Endothelial cell of umbilical vein (primary cell): ENCODE data around the gene MEOX1. TPM values are rescaled to one million over a fixed set of nuclear protein-coding genes. Genes with fewer than 3 reads are reported as not detected.

Source experiments
- BruUV-seq: library from RNA; stranded (reverse); fragments of 400-500 nt; replicated peaks from 2 replicates; lab custom pipeline; 2021; lab: Mats Ljungman, UMichigan
- CTCF ChIA-PET: fragments of 300-600, 350-600 bp; sonication (Branson Sonifier 250); formaldehyde crosslinking; loops from one replicate; lab custom pipeline; 2021; ENCODE audit warnings: antibody characterized with exemption, inconsistent platforms; lab: Charles Lee
- POLR2A ChIA-PET: fragments of 300-600, 350-600 bp; sonication (Branson Sonifier 250); formaldehyde crosslinking; loops from one replicate; lab custom pipeline; 2021; ENCODE audit warnings: antibody characterized with exemption, inconsistent platforms; lab: Charles Lee
- DNase-seq: peaks from one replicate; pipeline ENCODE4 v3.0.0-alpha.2; 2011; ENCODE audit warnings: low read depth, low spot score
- FAIRE-seq: peaks from 2 replicates; lab custom pipeline; 2011; peaks lifted over from hg19 to GRCh38; lab: Jason Lieb, UNC
- H2AFZ ChIP-seq: 2 replicates; pipeline ENCODE4 v1.6.0; 2012; ENCODE audit warnings: low read depth, low read length, control low read depth, inconsistent platforms
- H3K27ac ChIP-seq: 2 replicates; pipeline ENCODE4 v1.5.1; 2011; ENCODE audit warnings: low read depth, mild to moderate bottlenecking, control low read depth, low read length, moderate library complexity; ENCODE audit not compliant: insufficient read depth
- H3K27me3 ChIP-seq, 2 experiments: 2 replicates each; pipeline versions ENCODE4 v1.6.0 to v1.6.1; 2011; ENCODE audit warnings: low read length in 2 of 2, mixed read lengths in 1 of 2; ENCODE audit not compliant: control insufficient read depth in 2 of 2, insufficient read depth in 2 of 2
- H3K36me3 ChIP-seq, 2 experiments: 2 replicates in 1 of 2; 3 replicates in 1 of 2; pipeline ENCODE4 v1.5.1; 2011; ENCODE audit warnings: low read length in 2 of 2, mild to moderate bottlenecking in 1 of 2, moderate library complexity in 1 of 2; ENCODE audit not compliant: control insufficient read depth in 2 of 2, insufficient read depth in 2 of 2; ENCODE audit errors: extremely low read depth in 1 of 2
- H3K4me1 ChIP-seq: 3 replicates; pipeline ENCODE4 v1.5.1; 2011; ENCODE audit warnings: mild to moderate bottlenecking, low read length; ENCODE audit not compliant: control insufficient read depth, insufficient read depth; ENCODE audit errors: extremely low read depth
- H3K4me2 ChIP-seq: 2 replicates; pipeline ENCODE4 v1.6.1; 2011; ENCODE audit warnings: low read length, control low read depth, mixed read lengths; ENCODE audit not compliant: insufficient read depth
- H3K4me3 ChIP-seq, 3 experiments: fragments of 200-600 bp in 1 of 3; sonication (generic), shearing (Covaris generic) in 1 of 3; replicated peaks in 1 of 3; 2 replicates each; pipeline ENCODE4 v1.5.1; 2011 to 2016; ENCODE audit warnings: control low read depth in 3 of 3, low read length in 3 of 3, mild to moderate bottlenecking in 2 of 3, inconsistent platforms in 1 of 3, low read depth in 1 of 3, moderate library complexity in 1 of 3; ENCODE audit not compliant: insufficient read depth in 1 of 3
- H3K79me2 ChIP-seq: 2 replicates; pipeline ENCODE4 v1.6.0; 2012; ENCODE audit warnings: low read length, inconsistent platforms; ENCODE audit not compliant: control insufficient read depth, insufficient read depth
- H3K9ac ChIP-seq: replicated peaks from 2 replicates; pipeline ENCODE3; 2011; ENCODE audit warnings: low read length, control low read depth; ENCODE audit not compliant: insufficient read depth; ENCODE audit errors: extremely low read depth
- H3K9me1 ChIP-seq: replicated peaks from 3 replicates; pipeline ENCODE4 v1.6.0; 2011; ENCODE audit warnings: mild to moderate bottlenecking, low read length; ENCODE audit not compliant: control insufficient read depth, insufficient read depth; ENCODE audit errors: extremely low read depth
- H3K9me3 ChIP-seq: replicated peaks from 2 replicates; pipeline ENCODE4 v1.5.1; 2012; ENCODE audit warnings: low read length, inconsistent platforms; ENCODE audit not compliant: control insufficient read depth, insufficient read depth
- H4K20me1 ChIP-seq: replicated peaks from 2 replicates; pipeline ENCODE3; 2011; ENCODE audit warnings: mild to moderate bottlenecking, low read length; ENCODE audit not compliant: control insufficient read depth, insufficient read depth; ENCODE audit errors: extremely low read depth
- EZH2 ChIP-seq: IDR thresholded peaks from 2 replicates; pipeline ENCODE4 v1.6.1; 2012; ENCODE audit warnings: borderline replicate concordance, low read depth, mild to moderate bottlenecking, moderate library complexity, low read length, inconsistent platforms; ENCODE audit not compliant: severe bottlenecking
- FOS ChIP-seq: IDR thresholded peaks from 2 replicates; pipeline ENCODE4 v1.6.1; 2011; ENCODE audit warnings: mild to moderate bottlenecking, low read length, moderate library complexity, borderline replicate concordance; ENCODE audit not compliant: insufficient read depth
- GATA2 ChIP-seq: IDR thresholded peaks from 2 replicates; pipeline ENCODE4 v1.7.0; 2011; ENCODE audit warnings: low read depth, mild to moderate bottlenecking, moderate library complexity, mixed read lengths, low read length; ENCODE audit not compliant: insufficient read length, insufficient read depth
- JUN ChIP-seq: IDR thresholded peaks from 2 replicates; pipeline ENCODE4 v1.6.1; 2011; ENCODE audit warnings: borderline replicate concordance, low read depth; ENCODE audit not compliant: insufficient read length, insufficient read depth
- MYC ChIP-seq: IDR thresholded peaks from one replicate; pipeline ENCODE4 v1.6.1; 2011; ENCODE audit warnings: mild to moderate bottlenecking, low read depth, low read length
- POLR2A ChIP-seq: IDR thresholded peaks from 2 replicates; pipeline ENCODE4 v1.6.1; 2012; ENCODE audit warnings: low read depth, mild to moderate bottlenecking, control low read depth, low read length
- POLR2AphosphoS5 ChIP-seq: IDR thresholded peaks from 2 replicates; pipeline ENCODE4 v1.6.1; 2012; ENCODE audit warnings: low read depth, mild to moderate bottlenecking, control low read depth, low read length, moderate library complexity; ENCODE audit not compliant: insufficient read depth
- dilution Hi-C: fragments of 300-500 bp; cut with MboI; formaldehyde crosslinking; loops from one replicate; pipeline ENCODE4 v1.15.0; 2019; ENCODE audit warnings: low sequenced_read_pairs; ENCODE audit not compliant: extremely low pct_ligation_motif_present
- intact Hi-C: fragments of 100-400 bp; cut with micrococcal nuclease; formaldehyde crosslinking; loops from one replicate; pipeline ENCODE4 v1.10.0; 2022
- polyA plus RNA-seq, 4 experiments: library from polyadenylated mRNA; depleted of rRNA in 3 of 4; stranded (reverse) in 3 of 4; unstranded in 1 of 4; fragments of >200 nt; gene quantifications; 2 replicates each; pipeline versions ENCODE4 v1.2.1 to v1.2.3, GENCODE V29; 2011 to 2012; ENCODE audit warnings: missing spikeins in 1 of 4
- total RNA-seq: library from RNA; stranded (reverse); gene quantifications from 2 replicates; pipeline ENCODE4 v1.2.3, GENCODE V29; 2021
- TF ChIP-seq, protein P1 (sequence below), 2 donors: IDR thresholded peaks; 1 replicate in 1 of 2; 2 replicates in 1 of 2; pipeline ENCODE4 v1.5.1; 2011; ENCODE audit warnings: low read length in 2 of 2, mild to moderate bottlenecking in 2 of 2, moderate library complexity in 2 of 2, control low read depth in 1 of 2, inconsistent platforms in 1 of 2, low read depth in 1 of 2; ENCODE audit not compliant: insufficient read depth in 1 of 2; ENCODE audit errors: extremely low read depth in 1 of 2
- TF ChIP-seq, protein P2 (sequence below): IDR thresholded peaks from 2 replicates; pipeline ENCODE4 v1.6.1; 2011; ENCODE audit not compliant: insufficient read depth, insufficient read length

The MEOX1 gene
- total and polyA plus RNA-seq, 2 donors (not counting 3 experiments of a cell fraction or from before 2014, with no cell fraction given), result 0.06 TPM; not detected in 1

- no peak overlapping the region for H2AFZ ChIP-seq
- H3K9me3 ChIP-seq, result no peaks in the 10 kb centered on the region
- no peaks in the 10 kb centered on the region for H3K36me3 ChIP-seq
- dilution Hi-C loops (no loop called here), intact Hi-C loops (no loop called here)
- TF ChIP-seq, protein P1, sequence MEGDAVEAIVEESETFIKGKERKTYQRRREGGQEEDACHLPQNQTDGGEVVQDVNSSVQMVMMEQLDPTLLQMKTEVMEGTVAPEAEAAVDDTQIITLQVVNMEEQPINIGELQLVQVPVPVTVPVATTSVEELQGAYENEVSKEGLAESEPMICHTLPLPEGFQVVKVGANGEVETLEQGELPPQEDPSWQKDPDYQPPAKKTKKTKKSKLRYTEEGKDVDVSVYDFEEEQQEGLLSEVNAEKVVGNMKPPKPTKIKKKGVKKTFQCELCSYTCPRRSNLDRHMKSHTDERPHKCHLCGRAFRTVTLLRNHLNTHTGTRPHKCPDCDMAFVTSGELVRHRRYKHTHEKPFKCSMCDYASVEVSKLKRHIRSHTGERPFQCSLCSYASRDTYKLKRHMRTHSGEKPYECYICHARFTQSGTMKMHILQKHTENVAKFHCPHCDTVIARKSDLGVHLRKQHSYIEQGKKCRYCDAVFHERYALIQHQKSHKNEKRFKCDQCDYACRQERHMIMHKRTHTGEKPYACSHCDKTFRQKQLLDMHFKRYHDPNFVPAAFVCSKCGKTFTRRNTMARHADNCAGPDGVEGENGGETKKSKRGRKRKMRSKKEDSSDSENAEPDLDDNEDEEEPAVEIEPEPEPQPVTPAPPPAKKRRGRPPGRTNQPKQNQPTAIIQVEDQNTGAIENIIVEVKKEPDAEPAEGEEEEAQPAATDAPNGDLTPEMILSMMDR (IDR thresholded peaks at IDR 0.05; ENCODE audit: extremely low read depth in 1 of 2, insufficient read depth in 1 of 2, low read depth in 1 of 2, low read length in 2 of 2), result no peak
- no peak for TF ChIP-seq GATA2
- no peak for TF ChIP-seq EZH2
- TF ChIP-seq FOS, result no peak
- TF ChIP-seq, protein P2, sequence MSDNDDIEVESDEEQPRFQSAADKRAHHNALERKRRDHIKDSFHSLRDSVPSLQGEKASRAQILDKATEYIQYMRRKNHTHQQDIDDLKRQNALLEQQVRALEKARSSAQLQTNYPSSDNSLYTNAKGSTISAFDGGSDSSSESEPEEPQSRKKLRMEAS, result no peak
- TF ChIP-seq POLR2A, result no peak
- TF ChIP-seq POLR2AphosphoS5, result no peak
- no peak for TF ChIP-seq MYC
- TF ChIP-seq JUN, result no peak
- no peaks in the 10 kb centered on the region for H3K79me2 ChIP-seq
- no peaks in the 10 kb centered on the region for H3K9me1 ChIP-seq
- FAIRE-seq, result no peak
- no TSS peak for BruUV-seq
- POLR2A ChIA-PET, result no interaction called here
- CTCF ChIA-PET, result interaction anchor here (1.0 to 2.0 kb wide), 6 partner anchors 9 to 69 kb away, joined by 3 to 6 read pairs (median 4); no protein-coding TSS in a partner anchor
- H3K4me3 ChIP-seq, result no peak overlapping the region
- H4K20me1 ChIP-seq, result no peaks in the 10 kb centered on the region
- H3K4me2 ChIP-seq, result no peak overlapping the region
- peaks cover 4% of the 10 kb centered on the region for H3K4me1 ChIP-seq
- no peak overlapping the region for H3K27ac ChIP-seq
- no peak for DNase-seq
- H3K27me3 ChIP-seq, result no peaks in the 10 kb centered on the region
- H3K9ac ChIP-seq, result no peak overlapping the region
Observed at GRCh38 chr17:43604549-43604948, 57.2 kb downstream of the MEOX1 start.
